Neuronal stem cell (in vitro differentiated cells): ENCODE results near the gene PRPF6.

Source experiments
- DNase-seq: peaks from one replicate; pipeline ENCODE4 v3.0.0-alpha.2; 2013; ENCODE audit warnings: low spot score
- H2AFZ ChIP-seq: one replicate; pipeline ENCODE4 v1.6.1; 2013; ENCODE audit warnings: mild to moderate bottlenecking, low read length, inconsistent platforms
- H2AK5ac ChIP-seq: 2 replicates; pipeline ENCODE4 v1.6.1; 2013; ENCODE audit warnings: low read depth, mild to moderate bottlenecking, inconsistent platforms, low read length, moderate library complexity, mixed read lengths
- H2BK120ac ChIP-seq: 2 replicates; pipeline ENCODE4 v1.6.1; 2013; ENCODE audit warnings: low read depth, mild to moderate bottlenecking, inconsistent platforms, low read length, moderate library complexity, mixed read lengths
- H2BK12ac ChIP-seq: one replicate; pipeline ENCODE4 v1.6.1; 2013; ENCODE audit warnings: low read length, inconsistent platforms
- H2BK15ac ChIP-seq: 2 replicates; pipeline ENCODE4 v1.6.1; 2013; ENCODE audit warnings: mild to moderate bottlenecking, low read length, inconsistent platforms, mixed read lengths
- H2BK5ac ChIP-seq: one replicate; pipeline ENCODE4 v1.6.1; 2013; ENCODE audit warnings: inconsistent platforms, mild to moderate bottlenecking, low read length, moderate library complexity
- H3K14ac ChIP-seq: one replicate; pipeline ENCODE4 v1.6.1; 2013; ENCODE audit warnings: low read length, inconsistent platforms
- H3K18ac ChIP-seq: 2 replicates; pipeline ENCODE4 v1.6.1; 2013; ENCODE audit warnings: low read length, inconsistent platforms
- H3K23ac ChIP-seq: 2 replicates; pipeline ENCODE4 v1.6.1; 2013; ENCODE audit warnings: low read depth, mild to moderate bottlenecking, mixed read lengths, low read length, inconsistent platforms; ENCODE audit not compliant: poor library complexity
- H3K27ac ChIP-seq: replicated peaks from 3 replicates; pipeline ENCODE4 v1.5.1; 2013; ENCODE audit warnings: low read length, inconsistent platforms
- H3K27me3 ChIP-seq, 3 experiments: 2 replicates each; pipeline ENCODE4 v1.6.1; 2013; ENCODE audit warnings: low read length in 3 of 3, mild to moderate bottlenecking in 2 of 3, inconsistent platforms in 1 of 3, low read depth in 1 of 3, mixed read lengths in 1 of 3, moderate library complexity in 1 of 3; ENCODE audit not compliant: control insufficient read depth in 3 of 3, insufficient read depth in 3 of 3
- H3K36me3 ChIP-seq, 2 donors: replicated peaks in 1 of 2; 2 replicates each; pipeline ENCODE4 v1.6.1; 2013; ENCODE audit warnings: low read length in 2 of 2; ENCODE audit not compliant: control insufficient read depth in 2 of 2, insufficient read depth in 2 of 2
- H3K4ac ChIP-seq: 2 replicates; pipeline ENCODE4 v1.6.1; 2013; ENCODE audit warnings: inconsistent platforms, mild to moderate bottlenecking, low read length, moderate library complexity
- H3K4me1 ChIP-seq, 2 donors: 1 replicate in 1 of 2; 2 replicates in 1 of 2; pipeline ENCODE4 v1.6.1; 2013; ENCODE audit warnings: low read length in 2 of 2, low read depth in 1 of 2; ENCODE audit not compliant: control insufficient read depth in 2 of 2, insufficient read depth in 1 of 2
- H3K4me2 ChIP-seq: one replicate; pipeline ENCODE4 v1.6.1; 2013; ENCODE audit warnings: mild to moderate bottlenecking, low read length, inconsistent platforms; ENCODE audit not compliant: insufficient read depth, poor library complexity, severe bottlenecking
- H3K4me3 ChIP-seq, 2 donors: 2 replicates each; pipeline ENCODE4 v1.5.1; 2013; ENCODE audit warnings: low read length in 2 of 2, mild to moderate bottlenecking in 2 of 2, inconsistent platforms in 1 of 2, moderate library complexity in 1 of 2
- H3K79me1 ChIP-seq: one replicate; pipeline ENCODE4 v1.6.1; 2013; ENCODE audit warnings: low read depth, mild to moderate bottlenecking, inconsistent platforms, low read length, moderate library complexity
- H3K9ac ChIP-seq: one replicate; pipeline ENCODE4 v1.6.1; 2013; ENCODE audit warnings: mild to moderate bottlenecking, low read depth, low read length, inconsistent platforms; ENCODE audit not compliant: poor library complexity
- H3K9me3 ChIP-seq, 2 donors: replicated peaks in 1 of 2; 2 replicates each; pipeline versions ENCODE3 to v1.6.1; 2013; ENCODE audit warnings: low read length in 2 of 2, mild to moderate bottlenecking in 2 of 2, inconsistent platforms in 1 of 2, low read depth in 1 of 2, mixed read lengths in 1 of 2, moderate library complexity in 1 of 2; ENCODE audit not compliant: control insufficient read depth in 2 of 2, insufficient read depth in 1 of 2
- H4K8ac ChIP-seq: one replicate; pipeline ENCODE4 v1.6.1; 2013; ENCODE audit warnings: low read depth, mild to moderate bottlenecking, inconsistent platforms, low read length, moderate library complexity
- H4K91ac ChIP-seq: one replicate; pipeline ENCODE4 v1.6.1; 2013; ENCODE audit warnings: low read length, low read depth, mild to moderate bottlenecking, inconsistent platforms; ENCODE audit not compliant: poor library complexity
- WGBS, 2 donors: extraction: QIAGEN DNeasy Blood & Tissue Kit; methylation state at CpG; one replicate each; pipeline ENCODE4 v1.1.7; 2013; ENCODE audit warnings: missing lambda C conversion rate in 2 of 2, mixed read lengths in 1 of 2; ENCODE audit not compliant: insufficient read length in 2 of 2, insufficient replicate concordance in 1 of 2; ENCODE audit errors: extremely low coverage in 2 of 2; 5-methylcytosine and 5-hydroxymethylcytosine counted together

PRPF6 gene

DNA sequence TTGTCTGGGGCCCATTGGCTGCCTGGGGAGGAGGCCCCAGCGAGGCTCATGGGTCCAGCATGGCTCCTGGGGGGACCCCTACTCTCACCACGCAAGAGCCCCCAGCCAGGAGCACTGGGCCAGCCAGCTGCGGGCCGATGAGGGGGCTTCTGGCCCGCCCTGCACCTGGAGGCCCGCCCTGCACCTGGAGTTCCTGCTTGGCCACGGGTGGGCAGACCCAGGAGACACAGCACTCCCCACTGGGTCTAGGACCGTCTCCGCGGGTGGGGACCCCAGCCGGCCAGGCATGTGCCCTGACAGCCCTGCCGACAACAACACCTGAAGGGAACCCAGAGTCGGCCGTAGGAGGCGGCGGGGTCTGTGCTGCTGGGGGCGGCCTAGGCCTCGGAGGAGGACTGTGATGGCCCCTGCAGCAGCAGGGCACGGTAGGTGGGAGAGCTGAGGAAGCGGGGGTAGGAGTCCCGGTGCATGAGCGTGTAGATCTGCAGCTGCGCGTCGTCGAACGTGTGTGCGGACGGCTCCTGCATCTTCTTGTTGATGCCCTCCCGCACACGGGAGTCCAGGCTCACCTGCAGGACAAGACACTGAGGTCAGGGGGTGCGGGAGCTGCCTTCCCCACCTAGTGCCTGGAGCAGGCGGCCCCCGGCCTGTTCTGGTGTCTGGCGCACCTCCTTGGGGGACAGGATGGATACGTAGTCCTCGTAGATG lies 92.7 kb downstream of the PRPF6 start:
- no peak overlapping the region for H2BK15ac ChIP-seq
- H2AFZ ChIP-seq: no peak overlapping the region
- no peak overlapping the region for H3K18ac ChIP-seq
- no peak overlapping the region for H3K14ac ChIP-seq
- H3K27me3 ChIP-seq: no peaks in the 10 kb centered on the region
- no CpG with 5 or more reads among the region's 37 CpGs for WGBS, 2 donors
- no peak overlapping the region for H2AK5ac ChIP-seq
- H4K91ac ChIP-seq: no peak overlapping the region
- no peaks in the 10 kb centered on the region for H3K9me3 ChIP-seq
- H3K9ac ChIP-seq: no peak overlapping the region
- no peak overlapping the region for H3K27ac ChIP-seq
- H2BK12ac ChIP-seq: no peak overlapping the region
- H3K36me3 ChIP-seq: peaks cover 14 to 18% of the 10 kb centered on the region in 2 donors
- peak overlapping the region in 1 of 2 donors; percentile 31 for H3K4me3 ChIP-seq
- no peak overlapping the region for H3K4ac ChIP-seq
- H2BK5ac ChIP-seq: no peak overlapping the region
- peaks cover 9% of the 10 kb centered on the region for H3K79me1 ChIP-seq
- no peak overlapping the region for H3K4me2 ChIP-seq
- H4K8ac ChIP-seq: no peak overlapping the region
- H3K23ac ChIP-seq: peak overlapping the region; percentile 91
- H2BK120ac ChIP-seq: no peak overlapping the region
- H3K4me1 ChIP-seq: peaks cover 7 to 10% of the 10 kb centered on the region in 2 donors
- DNase-seq: no peak

DNA sequence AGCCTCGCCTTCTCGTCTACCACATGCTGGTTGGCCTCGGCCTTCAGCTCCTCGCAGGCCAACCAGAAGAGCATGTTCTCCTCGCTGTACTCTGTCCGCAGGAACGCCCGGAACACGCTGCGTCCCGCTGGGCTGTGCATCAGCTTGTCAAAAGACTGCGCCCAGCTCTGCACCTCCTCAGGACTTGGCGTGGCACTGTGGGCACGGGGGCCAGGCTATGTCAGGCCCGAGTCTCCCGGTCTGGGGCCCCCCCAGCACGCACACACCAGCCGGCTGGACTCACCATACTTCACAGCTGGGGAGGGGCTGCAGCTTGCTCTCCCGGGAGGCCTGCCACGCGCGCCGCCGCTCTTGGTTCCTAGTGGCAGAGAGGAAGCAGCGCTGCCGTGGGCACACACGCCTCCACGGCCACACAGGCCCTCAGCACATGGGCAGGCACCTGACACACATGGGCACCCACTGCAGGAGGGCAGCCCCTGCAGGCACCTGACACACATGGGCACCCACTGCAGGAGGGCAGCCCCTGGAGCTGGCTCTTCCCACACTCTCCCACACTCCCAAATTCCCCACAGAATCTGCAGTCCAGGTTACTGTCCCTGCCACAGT lies 93.4 kb downstream of the PRPF6 start:
- no peak for DNase-seq
- H3K9ac ChIP-seq: no peak overlapping the region
- no peak overlapping the region for H4K8ac ChIP-seq
- peaks cover 14 to 18% of the 10 kb centered on the region in 2 donors for H3K36me3 ChIP-seq
- H3K27me3 ChIP-seq: no peaks in the 10 kb centered on the region
- H3K18ac ChIP-seq: no peak overlapping the region
- H2AK5ac ChIP-seq: no peak overlapping the region
- H2AFZ ChIP-seq: no peak overlapping the region
- peak overlapping the region; percentile 91 for H3K23ac ChIP-seq
- peaks cover 10 to 16% of the 10 kb centered on the region in 2 donors for H3K4me1 ChIP-seq
- H2BK15ac ChIP-seq: no peak overlapping the region
- WGBS, 2 donors: no CpG with 5 or more reads among the region's 28 CpGs
- no peak overlapping the region for H2BK12ac ChIP-seq
- H3K14ac ChIP-seq: no peak overlapping the region
- H4K91ac ChIP-seq: no peak overlapping the region
- peak overlapping the region in 1 of 2 donors; percentile 47 for H3K4me3 ChIP-seq
- H2BK5ac ChIP-seq: no peak overlapping the region
- no peak overlapping the region for H2BK120ac ChIP-seq
- no peak overlapping the region for H3K4me2 ChIP-seq
- H3K27ac ChIP-seq: no peak overlapping the region
- no peak overlapping the region for H3K4ac ChIP-seq
- no peaks in the 10 kb centered on the region for H3K9me3 ChIP-seq
- peaks cover 9% of the 10 kb centered on the region for H3K79me1 ChIP-seq

GRCh38 chr20:64074963-64075362 lies 94.0 kb downstream of the PRPF6 start:
- Histone ChIP-seq H3K36me3 (peaks cover 14 to 18% of the 10 kb centered on the region in 2 donors), H3K27me3 (no peaks in the 10 kb centered on the region), H3K4me3 (peak overlapping the region in 1 of 2 donors; percentile 41), H4K91ac (no peak overlapping the region), H3K9ac (peak overlapping the region; percentile 12), H2BK120ac (no peak overlapping the region), H3K23ac (peak overlapping the region; percentile 55), H3K4ac (no peak overlapping the region), H3K9me3 (no peaks in the 10 kb centered on the region), H3K14ac (no peak overlapping the region), H3K27ac (no peak overlapping the region), H2AFZ (no peak overlapping the region), H2AK5ac (no peak overlapping the region), H2BK5ac (no peak overlapping the region), H3K4me2 (no peak overlapping the region), H3K18ac (no peak overlapping the region), H2BK15ac (no peak overlapping the region), H3K4me1 (peaks cover 10 to 17% of the 10 kb centered on the region in 2 donors), H3K79me1 (peaks cover 9% of the 10 kb centered on the region), H4K8ac (no peak overlapping the region), H2BK12ac (no peak overlapping the region)
- DNase-seq: no peak
- whole genome bisulfite sequencing, 2 donors: no CpG with 5 or more reads among the region's 8 CpGs

DNA sequence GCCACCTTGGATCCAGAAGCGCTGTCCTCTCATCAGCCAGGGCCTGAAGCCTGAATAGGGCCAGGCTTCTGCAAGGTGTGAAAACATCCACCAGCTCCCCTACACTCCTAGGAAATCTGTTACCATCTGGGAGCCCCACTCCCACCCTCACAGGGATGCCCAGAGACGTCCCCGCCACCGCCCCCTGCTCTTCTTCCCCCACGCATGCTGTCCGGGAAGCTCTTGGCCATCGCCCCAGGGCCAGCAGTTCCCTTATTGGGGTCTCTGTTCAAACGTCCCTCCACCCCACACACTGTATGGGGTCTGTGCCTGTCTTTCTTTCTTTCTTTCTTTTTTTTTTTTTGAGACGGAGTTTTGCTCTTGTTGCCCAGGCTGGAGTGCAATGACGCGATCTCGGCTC lies 94.6 kb downstream of the PRPF6 start:
- DNase-seq: no peak
- Histone ChIP-seq H3K23ac (peak overlapping the region; percentile 55), H3K14ac (peak overlapping the region; percentile 38), H2AFZ (no peak overlapping the region), H2BK5ac (no peak overlapping the region), H3K9ac (no peak overlapping the region), H3K4me2 (no peak overlapping the region), H3K4me1 (peaks cover 13 to 23% of the 10 kb centered on the region in 2 donors), H4K8ac (no peak overlapping the region), H2BK15ac (no peak overlapping the region), H3K36me3 (peaks cover 10 to 12% of the 10 kb centered on the region in 2 donors), H4K91ac (no peak overlapping the region), H2BK120ac (no peak overlapping the region), H2AK5ac (no peak overlapping the region), H3K9me3 (no peaks in the 10 kb centered on the region), H3K79me1 (peaks cover 10% of the 10 kb centered on the region), H3K18ac (no peak overlapping the region), H3K27me3 (no peaks in the 10 kb centered on the region), H2BK12ac (no peak overlapping the region), H3K4ac (no peak overlapping the region), H3K4me3 (no peak overlapping the region), H3K27ac (no peak overlapping the region)
- no CpG with 5 or more reads among the region's 12 CpGs for WGBS, 2 donors
